Astrocyte (in vitro differentiated cells and primary cell): ENCODE measurements around the gene EMB. TPM values are rescaled to one million over a fixed set of nuclear protein-coding genes. Genes with fewer than 3 reads are reported as not detected.
"Not testable (repeated sequence)": the region's sequence is repeated elsewhere in the genome, so short reads cannot be mapped to it uniquely, and the experiment has no call there.

ENCODE experiments used
- DNase-seq: peaks from one replicate; pipeline ENCODE4 v3.0.0-alpha.2; 2010; ENCODE audit warnings: low read depth
- FAIRE-seq: peaks from 2 replicates; lab custom pipeline; 2011; peaks lifted over from hg19 to GRCh38; lab: Jason Lieb, UNC
- H2AFZ ChIP-seq: 2 replicates; pipeline ENCODE4 v1.6.0; 2012; ENCODE audit warnings: low read depth, low read length, inconsistent platforms
- H3K27ac ChIP-seq: 2 replicates; pipeline ENCODE4 v1.5.1; 2011; ENCODE audit warnings: low read depth, low read length, inconsistent platforms
- H3K27me3 ChIP-seq: 2 replicates; pipeline ENCODE4 v1.6.0; 2011; ENCODE audit warnings: low read length, inconsistent platforms; ENCODE audit not compliant: insufficient read depth
- H3K36me3 ChIP-seq: 2 replicates; pipeline ENCODE4 v1.5.1; 2011; ENCODE audit warnings: low read length, inconsistent platforms; ENCODE audit not compliant: insufficient read depth
- H3K4me1 ChIP-seq: 2 replicates; pipeline ENCODE4 v1.5.1; 2011; ENCODE audit warnings: low read length, inconsistent platforms; ENCODE audit not compliant: insufficient read depth
- H3K4me2 ChIP-seq: 2 replicates; pipeline ENCODE4 v1.6.0; 2012; ENCODE audit warnings: low read length, inconsistent platforms
- H3K4me3 ChIP-seq: 2 replicates; pipeline ENCODE4 v1.5.1; 2011; ENCODE audit warnings: low read depth, mild to moderate bottlenecking, low read length, inconsistent platforms; ENCODE audit not compliant: insufficient read depth
- H3K79me2 ChIP-seq: 2 replicates; pipeline ENCODE4 v1.6.0; 2012; ENCODE audit warnings: mild to moderate bottlenecking, low read length, inconsistent platforms; ENCODE audit not compliant: insufficient read depth
- H3K9ac ChIP-seq: 2 replicates; pipeline ENCODE4 v1.6.0; 2012; ENCODE audit warnings: mild to moderate bottlenecking, low read length, inconsistent platforms
- H3K9me3 ChIP-seq: 2 replicates; pipeline ENCODE4 v1.5.1; 2012; ENCODE audit warnings: low read depth, mild to moderate bottlenecking, low read length, inconsistent platforms; ENCODE audit not compliant: insufficient read depth
- H4K20me1 ChIP-seq: 2 replicates; pipeline ENCODE4 v1.6.0; 2012; ENCODE audit warnings: low read length, inconsistent platforms; ENCODE audit not compliant: insufficient read depth
- H3K27ac Mint-ChIP-seq: one replicate; pipeline ENCODE4 v1.8.0; 2021; ENCODE audit warnings: mild to moderate bottlenecking, mixed read lengths; ENCODE audit not compliant: unreplicated experiment
- H3K27me3 Mint-ChIP-seq: one replicate; pipeline ENCODE4 v1.8.0; 2021; ENCODE audit warnings: low read depth, mixed read lengths; ENCODE audit not compliant: unreplicated experiment
- H3K36me3 Mint-ChIP-seq: one replicate; pipeline ENCODE4 v1.8.0; 2021; ENCODE audit warnings: low read depth, mixed read lengths; ENCODE audit not compliant: unreplicated experiment
- H3K4me1 Mint-ChIP-seq: one replicate; pipeline ENCODE4 v1.8.0; 2021; ENCODE audit warnings: low read depth, mixed read lengths; ENCODE audit not compliant: unreplicated experiment
- H3K4me3 Mint-ChIP-seq: one replicate; pipeline ENCODE4 v1.8.0; 2021; ENCODE audit warnings: mild to moderate bottlenecking, moderate library complexity, mixed read lengths; ENCODE audit not compliant: unreplicated experiment
- H3K9me3 Mint-ChIP-seq: one replicate; pipeline ENCODE4 v1.8.0; 2021; ENCODE audit warnings: mild to moderate bottlenecking, mixed read lengths; ENCODE audit not compliant: unreplicated experiment
- CTCF ChIP-seq: IDR thresholded peaks from 2 replicates; pipeline ENCODE4 v1.5.1; 2011; ENCODE audit warnings: low read depth, mild to moderate bottlenecking, inconsistent platforms, low read length, moderate library complexity; ENCODE audit not compliant: insufficient read depth
- EZH2 ChIP-seq: IDR thresholded peaks from 2 replicates; pipeline ENCODE4 v1.6.1; 2012; ENCODE audit warnings: mild to moderate bottlenecking, low read length, inconsistent platforms; ENCODE audit not compliant: insufficient read depth
- total RNA-seq: library from RNA; stranded (reverse); gene quantifications from 2 replicates; pipeline ENCODE4 v1.2.1, GENCODE V29; 2021

Gene EMB
- total RNA-seq, 1 donor from 2014 or later: 25.7 TPM

- H4K20me1 ChIP-seq: no peaks in the 10 kb centered on the region
- no peaks in the 10 kb centered on the region for H3K4me1 ChIP-seq
- no peaks in the 10 kb centered on the region for H3K27me3 ChIP-seq
- Mint-ChIP-seq H3K4me1 (no peaks in the 10 kb centered on the region), H3K27me3 (no peaks in the 10 kb centered on the region), H3K4me3 (no peak overlapping the region), H3K9me3 (peaks cover 4% of the 10 kb centered on the region), H3K27ac (no peak overlapping the region), H3K36me3 (peaks cover 3% of the 10 kb centered on the region)
- no peak overlapping the region for H3K4me3 ChIP-seq
- no peaks in the 10 kb centered on the region for H3K79me2 ChIP-seq
- H3K4me2 ChIP-seq: no peak overlapping the region
- no peaks in the 10 kb centered on the region for H3K36me3 ChIP-seq
- DNase-seq (no peak), FAIRE-seq (no peak)
- TF ChIP-seq CTCF (no peak), EZH2 (no peak)
- H3K9me3 ChIP-seq: peaks cover 3% of the 10 kb centered on the region
- no peak overlapping the region for H3K9ac ChIP-seq
- no peak overlapping the region for H3K27ac ChIP-seq
- no peak overlapping the region for H2AFZ ChIP-seq
Observed at GRCh38 chr5:50415912-50416311, 25.2 kb downstream of the EMB start.

- not testable (repeated sequence) for H3K9me3 Mint-ChIP-seq, H3K36me3 ChIP-seq, H3K4me2 ChIP-seq, H3K27ac ChIP-seq, H3K4me1 ChIP-seq, FAIRE-seq, H3K4me1 Mint-ChIP-seq, H3K27ac Mint-ChIP-seq, H3K27me3 Mint-ChIP-seq, H4K20me1 ChIP-seq, DNase-seq, H3K4me3 Mint-ChIP-seq, H3K79me2 ChIP-seq, H3K27me3 ChIP-seq, H2AFZ ChIP-seq, H3K9me3 ChIP-seq, H3K9ac ChIP-seq, H3K4me3 ChIP-seq, H3K36me3 Mint-ChIP-seq
Observed at GRCh38 chr5:50410932-50411331, 30.2 kb downstream of the EMB start.

- Mint-ChIP-seq H3K27ac (no peak overlapping the region), H3K4me3 (no peak overlapping the region), H3K4me1 (no peaks in the 10 kb centered on the region), H3K27me3 (no peaks in the 10 kb centered on the region), H3K36me3 (no peaks in the 10 kb centered on the region), H3K9me3 (no peaks in the 10 kb centered on the region)
- Histone ChIP-seq H3K9me3 (no peaks in the 10 kb centered on the region), H4K20me1 (no peaks in the 10 kb centered on the region), H3K27me3 (no peaks in the 10 kb centered on the region), H3K9ac (no peak overlapping the region), H2AFZ (no peak overlapping the region), H3K4me1 (no peaks in the 10 kb centered on the region), H3K4me3 (no peak overlapping the region), H3K79me2 (no peaks in the 10 kb centered on the region), H3K4me2 (no peak overlapping the region), H3K27ac (no peak overlapping the region), H3K36me3 (no peaks in the 10 kb centered on the region)
- TF ChIP-seq EZH2 (no peak), CTCF (no peak)
- DNase-seq (no peak), FAIRE-seq (no peak)
Observed at GRCh38 chr5:50406877-50407276, 34.2 kb downstream of the EMB start.
